ENCODE measurements around the gene ACVR1B. TPM values are rescaled to one million over a fixed set of nuclear protein-coding genes. Genes with fewer than 3 reads are reported as not detected.

The ACVR1B gene
- total and polyA plus RNA-seq, 2 of the 8 experiments (the other 6 are each of a cell fraction or from before 2014, with no cell fraction given) = 16.0 to 19.2 TPM

GRCh38 chr12:51975196-51975595, 23.7 kb downstream of the ACVR1B start (continued):
- TF ChIP-seq TBP (IDR thresholded peaks at IDR 0.05; ENCODE audit: low read depth, low read length) = no peak
- TF ChIP-seq E2F6 (IDR thresholded peaks at IDR 0.05) = no peak
